PFSK-1 (cell line): ENCODE data around the gene PCDHAC1.

Experiments used
- FOXP2 ChIP-seq: optimal IDR thresholded peaks from 2 replicates; pipeline ENCODE3; 2011; ENCODE audit warnings: borderline replicate concordance, control low read depth, inconsistent platforms; ENCODE audit not compliant: insufficient read depth; ENCODE audit errors: extremely low read length, extremely low read depth
- POLR2AphosphoS5 ChIP-seq: IDR thresholded peaks from 2 replicates; pipeline ENCODE4 v1.6.1; 2012; ENCODE audit warnings: low read depth, mild to moderate bottlenecking, control low read depth, low read length, moderate library complexity
- REST ChIP-seq, 2 experiments: IDR thresholded peaks; 2 replicates each; pipeline versions ENCODE4 v1.6.1 to v1.8.0; 2011 to 2012; ENCODE audit warnings: low read depth in 2 of 2, low read length in 2 of 2, control low read depth in 1 of 2, inconsistent platforms in 1 of 2, mild to moderate bottlenecking in 1 of 2, moderate library complexity in 1 of 2; ENCODE audit not compliant: insufficient read depth in 1 of 2
- SIN3A ChIP-seq: IDR thresholded peaks from 2 replicates; pipeline ENCODE4 v1.6.1; 2012; ENCODE audit warnings: mild to moderate bottlenecking, low read length, moderate library complexity, borderline replicate concordance; ENCODE audit not compliant: insufficient read depth

- TF ChIP-seq FOXP2 (no peak), SIN3A (no peak), POLR2AphosphoS5 (no peak), REST (IDR thresholded peaks at IDR 0.05; ENCODE audit: insufficient read depth in 1 of 2, low read depth in 2 of 2, low read length in 2 of 2) (no peak)
These were observed 43.8 kb downstream of the PCDHAC1 start for GRCh38 chr5:140969880-140970279.
